Amygdala (tissue), 56 donors: ENCODE measurements around the gene CLDN7.

Experiments
- DNase-seq, 56 donors: peaks; one replicate each; lab custom pipeline; 2025; lab: John Stamatoyannopoulos, UW

The CLDN7 gene

DNA sequence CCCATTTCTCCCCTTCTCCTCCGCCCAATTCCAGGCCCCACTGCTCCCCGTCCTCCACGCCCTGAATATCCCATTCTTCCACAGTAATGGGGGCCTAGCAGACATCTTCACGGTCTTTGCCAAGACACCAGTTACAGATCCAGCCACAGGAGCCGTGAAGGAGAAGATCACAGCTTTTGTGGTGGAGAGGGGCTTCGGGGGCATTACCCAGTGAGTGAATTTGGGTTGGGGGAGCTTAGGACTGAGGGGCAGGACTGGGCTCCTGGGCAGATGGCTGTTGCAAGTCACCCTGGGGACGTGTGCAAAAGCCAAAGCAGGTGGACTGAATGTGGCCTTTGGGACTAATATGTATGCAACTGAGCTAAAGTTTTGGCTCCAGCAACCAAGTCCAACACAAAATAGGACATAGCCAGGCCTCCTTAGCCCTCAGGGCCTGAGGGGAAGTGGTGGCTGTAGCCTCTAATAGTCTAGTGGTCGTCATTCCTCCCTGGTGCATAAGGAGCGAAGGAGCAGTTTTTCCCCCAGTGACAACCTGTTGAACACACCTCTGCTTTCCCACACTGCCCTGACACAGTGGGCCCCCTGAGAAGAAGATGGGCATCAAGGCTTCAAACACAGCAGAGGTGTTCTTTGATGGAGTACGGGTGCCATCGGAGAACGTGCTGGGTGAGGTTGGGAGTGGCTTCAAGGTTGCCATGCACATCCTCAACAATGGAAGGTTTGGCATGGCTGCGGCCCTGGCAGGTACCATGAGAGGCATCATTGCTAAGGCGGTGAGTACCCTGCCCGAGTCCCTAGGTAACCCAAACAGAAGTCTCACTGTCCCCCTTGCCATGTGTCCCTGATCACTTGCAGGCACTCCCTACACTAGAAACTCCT, 39.9 kb downstream of the CLDN7 start:
- DNase-seq, result no peak

DNA sequence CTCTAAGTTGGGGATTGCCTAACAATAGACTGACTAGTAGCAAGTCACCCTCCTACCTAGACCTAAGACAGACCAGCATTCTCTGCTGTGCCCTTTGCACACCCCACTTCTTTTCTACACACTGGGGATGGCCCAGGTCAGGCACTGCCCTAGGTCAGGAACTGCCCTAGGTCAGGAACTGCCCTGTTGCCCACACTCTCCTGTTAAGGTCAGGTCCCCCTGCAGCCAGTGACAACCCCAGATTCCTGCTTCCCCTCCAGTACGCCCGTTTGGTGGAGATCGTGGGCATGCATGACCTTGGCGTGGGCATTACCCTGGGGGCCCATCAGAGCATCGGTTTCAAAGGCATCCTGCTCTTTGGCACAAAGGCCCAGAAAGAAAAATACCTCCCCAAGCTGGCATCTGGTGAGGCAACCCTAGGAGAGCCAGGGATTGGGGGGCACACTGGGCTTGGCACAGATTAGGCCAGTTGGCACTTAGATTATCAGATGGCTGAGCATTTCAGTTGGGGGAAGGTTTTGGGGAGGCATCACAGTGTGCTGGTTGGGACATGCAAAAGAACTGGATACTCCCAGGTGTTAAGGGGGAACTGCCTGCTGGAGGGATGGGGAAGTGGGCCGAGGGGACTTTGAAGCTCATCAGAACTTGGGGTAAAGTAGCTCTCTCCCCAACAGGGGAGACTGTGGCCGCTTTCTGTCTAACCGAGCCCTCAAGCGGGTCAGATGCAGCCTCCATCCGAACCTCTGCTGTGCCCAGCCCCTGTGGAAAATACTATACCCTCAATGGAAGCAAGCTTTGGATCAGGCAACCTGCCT, 40.8 kb downstream of the CLDN7 start:
- no peak for DNase-seq

DNA sequence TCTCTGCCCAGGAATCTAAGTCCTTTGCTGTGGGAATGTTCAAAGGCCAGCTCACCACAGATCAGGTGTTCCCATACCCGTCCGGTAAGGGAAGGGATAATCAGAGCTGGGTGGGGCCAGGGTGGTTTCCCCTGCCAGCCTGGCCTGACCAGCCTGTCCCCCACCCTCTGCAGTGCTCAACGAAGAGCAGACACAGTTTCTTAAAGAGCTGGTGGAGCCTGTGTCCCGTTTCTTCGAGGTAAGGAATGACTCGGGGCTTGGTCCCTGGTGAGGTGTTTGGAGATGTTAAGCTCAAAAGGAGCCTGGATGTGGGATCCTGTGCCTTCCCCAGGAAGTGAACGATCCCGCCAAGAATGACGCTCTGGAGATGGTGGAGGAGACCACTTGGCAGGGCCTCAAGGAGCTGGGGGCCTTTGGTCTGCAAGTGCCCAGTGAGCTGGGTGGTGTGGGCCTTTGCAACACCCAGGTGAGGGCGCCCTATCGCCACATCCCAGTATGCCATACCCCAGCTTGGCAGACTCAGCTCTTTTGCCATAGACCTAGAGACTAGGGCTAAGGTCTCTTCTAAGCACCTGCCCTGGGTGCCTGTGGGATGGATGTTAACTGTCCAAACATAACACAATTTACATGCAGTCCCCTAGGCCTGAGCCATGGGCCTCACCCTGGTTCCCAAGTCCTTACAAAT, 41.5 kb downstream of the CLDN7 start:
- DNase-seq, result peak in 16 of 56 donors; percentile 12 to 50 (median 34)

DNA sequence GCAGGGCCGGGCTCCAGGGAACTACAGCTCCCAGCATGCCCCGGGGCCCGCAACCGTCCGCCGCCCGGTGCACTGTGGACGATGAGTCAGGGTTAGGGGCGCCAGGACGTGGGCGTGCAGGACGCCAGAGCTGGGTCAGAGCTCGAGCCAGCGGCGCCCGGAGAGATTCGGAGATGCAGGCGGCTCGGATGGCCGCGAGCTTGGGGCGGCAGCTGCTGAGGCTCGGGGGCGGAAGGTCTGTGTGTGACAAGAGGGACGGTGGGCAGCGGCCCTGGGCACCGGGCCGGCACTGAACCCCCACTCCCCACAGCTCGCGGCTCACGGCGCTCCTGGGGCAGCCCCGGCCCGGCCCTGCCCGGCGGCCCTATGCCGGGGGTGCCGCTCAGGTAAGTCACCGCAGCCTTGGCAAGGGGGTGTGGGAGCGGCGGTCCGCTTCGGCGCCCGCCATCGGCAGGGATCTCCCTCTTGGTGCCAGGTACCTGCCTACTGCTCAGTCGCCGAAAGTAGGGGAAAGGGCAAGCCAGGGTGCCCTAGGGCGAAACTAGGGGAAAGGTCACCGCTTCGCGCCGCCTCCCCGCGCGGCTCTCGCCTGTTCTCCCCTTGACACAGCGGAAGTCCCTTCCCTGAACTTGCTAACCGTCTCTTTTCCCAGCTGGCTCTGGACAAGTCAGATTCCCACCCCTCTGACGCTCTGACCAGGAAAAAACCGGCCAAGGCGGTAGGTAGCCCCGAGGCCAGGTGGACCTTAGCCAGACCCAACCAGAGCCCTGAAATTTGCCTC, 42.3 kb downstream of the CLDN7 start, which contains the start of the genes ACADVL and DLG4:
TSS of gene ACADVL (plus strand) at position 127 of the 781 bp plus-strand sequence. CDS start at position 174, 47 bp downstream.
TSS of gene DLG4 (minus strand) at position 25 of the 781 bp plus-strand sequence.
- peak in 54 of 56 donors; percentile 41 to 93 (median 80) for DNase-seq

DNA sequence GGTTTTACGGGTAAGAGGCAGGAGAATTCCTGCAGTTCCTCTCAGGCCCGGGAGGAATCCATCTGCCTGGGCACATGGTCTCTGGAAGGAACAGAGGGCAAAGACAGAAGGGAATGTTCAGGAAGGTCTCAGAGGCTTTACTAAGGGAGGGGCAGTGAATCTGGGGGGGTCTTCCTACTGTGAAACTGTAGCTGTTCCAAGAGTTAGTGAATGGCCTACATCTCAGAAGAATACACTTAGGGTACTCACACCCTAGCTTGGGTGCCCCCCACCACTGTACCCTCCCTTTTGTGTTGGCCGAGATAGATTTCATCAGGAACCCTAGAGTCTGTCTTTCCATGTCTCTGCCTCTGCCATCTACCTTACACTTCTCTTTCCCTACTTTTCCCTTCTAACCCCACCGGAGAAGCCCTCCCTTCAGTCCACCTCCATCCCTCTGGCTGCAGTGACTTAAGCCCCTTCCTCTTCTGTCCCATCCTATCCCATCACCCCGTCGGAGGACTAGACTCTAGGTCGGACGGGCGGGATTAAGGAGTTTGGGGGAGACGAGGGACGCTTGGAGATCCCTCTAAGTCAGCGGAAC, 43.0 kb downstream of the CLDN7 start:
- no peak for DNase-seq

DNA sequence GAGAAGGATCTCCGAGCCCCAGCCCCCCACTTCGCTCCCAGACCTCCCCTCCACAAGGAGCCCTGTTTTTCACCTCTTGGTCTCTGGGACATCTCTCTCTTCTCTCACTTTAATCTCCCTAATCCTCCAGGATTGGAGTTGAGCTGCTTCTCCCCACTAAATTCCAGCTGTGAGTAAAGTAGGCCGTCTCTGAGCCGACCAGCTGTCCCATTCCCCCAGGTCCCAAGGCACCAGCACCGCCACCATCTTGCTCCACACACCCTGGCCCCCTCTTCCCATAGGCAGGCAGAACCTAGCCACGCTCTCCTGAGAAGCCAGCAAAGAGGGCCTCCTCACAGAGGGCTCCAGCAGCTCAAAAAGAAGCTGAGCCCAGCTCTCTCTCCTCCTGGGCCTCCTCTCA, 43.5 kb downstream of the CLDN7 start:
- no peak for DNase-seq

DNA sequence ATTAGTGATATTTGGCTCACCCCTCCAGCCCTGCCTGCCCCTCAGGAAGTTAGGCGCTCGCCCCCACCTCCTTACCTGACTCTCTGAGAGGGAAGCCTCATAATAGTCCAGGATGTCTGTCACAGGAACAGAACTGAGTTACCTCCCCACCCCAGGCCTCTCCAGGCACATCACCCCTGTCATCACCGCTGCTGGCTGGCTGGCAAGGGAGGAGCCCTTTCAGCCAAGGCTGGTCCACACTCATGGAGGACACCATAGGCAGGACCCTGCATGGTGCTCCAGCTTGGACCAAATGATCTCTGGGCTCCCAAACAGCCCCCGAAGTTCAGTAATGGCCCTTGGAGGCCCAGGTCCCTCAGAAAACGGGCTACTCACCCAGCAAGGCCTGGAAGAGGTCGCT, 44.1 kb downstream of the CLDN7 start:
- DNase-seq, result no peak

DNA sequence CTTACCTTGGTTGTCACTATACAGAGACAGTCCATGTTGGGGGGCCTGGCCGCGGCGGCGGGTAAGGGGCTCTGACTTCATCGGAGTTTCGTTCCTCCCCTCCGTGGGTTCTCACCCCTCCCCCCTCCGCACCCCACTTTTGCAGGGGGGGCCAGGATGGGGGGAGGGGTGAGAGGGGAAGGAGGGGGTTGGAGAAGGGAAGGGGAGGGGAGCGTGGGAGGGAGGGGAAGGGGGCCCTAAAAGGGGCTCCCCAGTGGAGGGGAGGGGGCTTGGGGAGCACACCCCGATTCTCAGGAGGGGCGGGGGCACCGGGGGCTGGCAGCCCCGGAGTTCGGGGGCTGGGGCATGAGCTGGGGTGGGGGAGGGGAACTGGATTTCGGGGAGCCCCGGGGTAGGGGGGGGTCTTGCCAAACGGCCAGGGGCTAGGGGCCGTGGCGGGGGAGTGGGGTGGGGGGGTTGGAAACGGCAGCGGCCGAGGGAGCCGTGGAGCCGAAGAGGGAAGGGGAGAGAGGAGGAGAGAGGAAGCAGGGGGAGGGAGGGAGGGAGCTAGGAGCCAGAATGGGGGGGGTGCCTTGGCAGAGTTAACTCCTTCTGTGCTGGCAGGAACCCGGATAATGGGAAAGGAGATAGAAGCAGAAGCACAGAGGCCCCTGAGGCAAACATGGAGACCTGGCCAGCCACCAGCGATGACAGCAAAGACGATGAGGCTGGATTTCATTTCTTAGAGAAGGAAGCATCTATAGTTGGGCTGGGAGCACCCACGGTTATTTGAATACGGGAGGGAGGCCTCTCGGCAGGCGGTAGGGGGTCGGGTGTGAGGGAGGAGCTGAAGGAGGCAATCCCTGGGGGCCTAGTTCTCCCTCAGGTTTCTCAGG, 44.9 kb downstream of the CLDN7 start:
- peak in 28 of 56 donors; percentile 19 to 59 (median 40) for DNase-seq

DNA sequence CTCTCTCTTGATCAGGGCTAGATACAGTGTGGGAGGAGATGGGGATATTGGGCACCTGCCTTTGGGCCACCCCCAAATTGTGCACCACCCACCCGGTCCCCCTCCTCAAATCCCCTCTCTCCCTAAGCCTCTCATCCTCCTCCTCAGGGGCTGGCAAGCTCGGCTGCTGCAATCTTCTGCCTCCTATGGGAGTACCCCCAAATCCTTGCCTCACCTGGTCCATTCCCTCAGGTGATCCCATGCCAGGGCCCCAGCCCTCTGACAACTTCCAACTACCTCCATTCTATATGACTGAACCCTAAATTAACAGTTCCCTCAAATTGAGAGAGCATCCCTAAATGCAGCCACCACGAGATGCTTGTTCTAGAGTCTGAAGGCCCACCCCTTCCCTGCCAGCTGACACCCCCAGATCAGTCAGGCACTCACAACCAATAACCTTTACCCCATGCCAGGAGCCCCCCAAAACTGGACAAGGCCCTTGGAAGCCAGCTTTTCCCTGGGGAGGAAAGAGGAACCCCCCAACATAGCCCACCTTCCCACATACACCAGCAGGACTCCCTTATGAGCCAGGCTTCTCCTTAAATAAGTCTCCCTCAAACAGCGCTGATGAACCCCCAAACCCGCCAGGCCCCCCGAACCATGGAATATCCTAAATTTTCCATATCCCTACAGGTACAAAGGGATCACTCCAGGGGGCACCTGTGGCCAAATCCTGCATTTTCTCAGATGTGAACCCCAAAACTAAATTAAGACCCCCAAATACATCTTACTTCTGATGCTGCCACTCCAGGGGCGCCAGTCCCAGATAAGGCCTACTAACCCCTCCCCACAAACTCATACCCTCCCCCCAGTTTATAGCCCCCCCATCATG, 45.8 kb downstream of the CLDN7 start:
- DNase-seq, result no peak

DNA sequence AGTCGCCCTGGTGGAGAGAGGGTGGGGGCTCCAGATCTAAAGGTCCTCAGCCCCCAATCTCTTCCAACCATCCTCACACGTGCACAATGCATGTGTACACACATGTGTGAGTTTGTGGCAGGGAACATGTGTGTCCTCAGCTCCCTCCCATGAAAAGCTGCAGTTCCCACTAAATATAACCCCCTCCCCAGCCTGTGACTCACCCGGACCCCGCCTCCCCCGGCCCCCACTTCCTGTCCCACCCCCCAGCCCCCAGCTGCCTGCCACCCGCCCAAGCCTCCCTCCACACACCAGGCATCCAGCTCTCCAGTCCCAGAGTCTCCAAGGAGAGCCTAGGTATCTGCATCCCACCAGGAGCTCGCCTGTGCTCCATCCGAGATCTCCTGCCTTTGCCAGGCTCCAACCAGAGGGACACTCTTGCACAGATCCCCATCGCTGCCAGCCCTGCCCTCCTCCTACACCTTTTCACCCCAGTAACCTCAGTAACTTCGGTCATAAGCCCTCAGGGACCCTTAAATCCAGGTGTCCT, 46.6 kb downstream of the CLDN7 start:
- DNase-seq, result peak in 1 of 56 donors; percentile 9

DNA sequence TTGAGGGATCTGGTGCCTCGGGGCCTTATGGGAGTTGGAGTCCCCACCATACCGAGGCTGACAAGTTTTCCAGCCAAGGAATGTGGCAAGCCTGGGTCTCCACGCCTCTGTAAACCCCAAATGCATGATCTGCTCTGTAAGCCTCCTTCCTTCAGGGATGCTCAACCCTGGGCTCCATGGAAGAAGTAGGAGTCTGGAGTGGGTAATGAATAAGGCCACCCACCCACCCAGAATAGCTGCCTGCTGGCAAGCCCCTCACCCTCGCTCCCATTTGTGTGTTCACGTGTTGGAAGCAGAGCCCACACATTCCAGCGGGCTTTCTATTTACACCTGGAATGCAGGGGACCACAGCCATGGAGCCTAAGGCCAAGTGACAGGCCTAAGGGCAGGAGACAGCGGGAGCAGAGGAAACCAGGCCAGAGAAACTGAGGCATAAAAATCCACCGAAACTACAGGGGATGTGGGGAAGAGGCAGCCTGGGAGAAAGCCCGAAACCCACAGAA, 47.1 kb downstream of the CLDN7 start:
- DNase-seq, result peak in 4 of 56 donors; percentile 41 to 90 (median 72)

DNA sequence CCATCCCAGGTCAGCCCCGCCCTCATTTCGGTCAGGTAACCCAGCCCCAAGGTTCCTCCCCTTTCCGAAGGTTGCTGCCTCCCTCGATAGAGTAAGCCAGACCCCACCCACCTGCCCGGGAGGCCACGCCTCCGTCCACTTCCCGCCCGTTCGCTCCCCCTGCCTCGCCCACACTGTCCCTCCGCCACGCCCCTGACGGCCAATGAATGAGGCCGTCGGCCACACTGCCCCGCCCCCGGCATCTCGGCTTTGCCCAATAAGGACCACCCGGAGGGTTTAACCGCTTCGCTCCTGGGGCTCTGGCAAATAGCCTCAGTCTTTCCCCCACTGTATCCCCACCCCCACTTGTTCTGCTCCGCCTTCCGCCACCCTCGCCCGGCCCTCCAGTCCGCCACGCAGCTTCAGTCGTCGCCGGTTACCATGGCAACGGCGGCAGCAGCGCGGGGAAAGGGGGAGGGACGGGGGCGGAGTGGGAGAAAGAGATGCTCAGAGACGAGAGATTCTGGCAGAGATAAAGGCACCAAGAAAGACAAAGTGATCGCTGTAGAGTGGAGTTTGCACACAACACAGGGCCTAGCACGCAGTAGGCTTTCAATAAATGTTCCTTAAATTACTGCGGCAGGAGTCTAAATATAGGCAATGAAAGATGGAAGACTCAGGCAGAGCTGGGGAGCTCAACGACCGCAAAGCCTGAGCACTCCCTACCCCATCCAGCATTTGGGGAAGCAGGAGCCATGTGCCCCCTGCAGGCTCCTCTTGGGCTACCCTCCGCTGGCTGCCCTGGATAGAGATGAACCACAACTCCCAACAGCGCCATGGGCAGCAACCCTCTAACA, 47.8 kb downstream of the CLDN7 start:
- peak; percentile 68 to 98 (median 95) for DNase-seq

DNA sequence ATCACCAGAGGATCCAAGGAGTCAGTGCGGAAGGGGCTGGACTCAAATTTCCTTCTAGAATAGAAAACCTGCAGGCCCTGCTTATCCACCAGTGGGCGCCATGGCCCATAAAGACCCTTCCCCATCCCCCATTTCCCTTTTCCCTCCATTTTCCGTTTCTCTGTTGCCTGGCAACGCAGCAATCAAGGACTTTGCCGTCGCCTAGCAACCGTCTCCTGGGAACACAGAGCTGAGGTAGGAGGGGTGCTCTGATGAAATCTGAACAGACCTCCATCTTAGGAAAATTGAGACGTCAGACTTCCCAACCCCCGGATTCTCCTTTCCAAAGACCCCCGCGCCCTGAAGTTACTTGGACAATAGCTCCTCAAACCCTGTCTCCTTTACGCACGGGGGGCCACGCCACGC, 48.4 kb downstream of the CLDN7 start:
- peak in 37 of 56 donors; percentile 51 to 92 (median 74) for DNase-seq

DNA sequence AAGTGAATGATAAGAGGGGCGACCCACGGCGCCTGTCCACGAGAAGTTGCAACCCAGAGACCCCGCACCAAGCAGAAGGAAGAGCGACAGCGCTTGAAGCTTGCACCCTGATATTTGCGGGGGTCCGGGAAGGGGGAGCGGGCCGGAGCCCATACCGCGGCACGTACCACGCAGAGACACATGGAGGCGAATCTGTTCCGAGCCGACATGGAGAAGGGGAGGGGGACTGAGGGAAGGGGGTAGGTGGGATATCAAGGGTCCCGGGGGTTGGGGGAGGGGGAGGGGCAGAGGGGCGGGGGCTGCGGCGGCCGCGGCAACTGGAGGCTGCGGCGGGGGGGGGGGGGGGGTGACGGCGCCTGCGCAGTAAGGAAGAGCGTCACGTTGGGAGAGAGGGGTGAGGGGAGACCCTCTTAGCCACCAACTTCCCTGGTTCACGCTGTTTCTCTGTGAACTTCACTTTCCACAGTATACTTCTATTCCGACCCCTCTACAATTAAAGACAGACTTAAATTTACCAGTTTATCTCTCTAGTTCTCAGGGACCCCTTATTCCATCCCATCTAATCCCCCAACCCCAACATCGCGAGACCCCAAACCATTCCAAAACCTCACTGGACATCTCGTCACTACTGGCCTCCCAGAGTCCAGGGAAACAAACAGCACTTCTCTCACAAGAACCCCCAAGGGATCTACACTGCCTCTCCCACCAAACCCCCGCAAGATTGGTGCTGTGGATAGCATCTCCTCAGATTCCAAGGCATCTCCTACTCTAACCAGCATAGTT, 50.6 kb downstream of the CLDN7 start:
- DNase-seq, result no peak
